Measurements from ENCODE around the gene L3HYPDH.

L3HYPDH gene

GRCh38 chr14:59507063-59507751 is 23.0 kb upstream of the L3HYPDH start:
- in situ Hi-C loops (cut with HindIII; ENCODE audit: low pct_ligation_motif_present, low sequenced_read_pairs), result no loop called here
- Histone ChIP-seq H3K27me3 (replicated peaks) (no peaks in the 10 kb centered on the region), H3K4me3 (ENCODE audit: low read depth, low read length) (no peak overlapping the region), H3K27ac (no peak overlapping the region), H3K36me3 (replicated peaks) (peaks cover 5% of the 10 kb centered on the region)
- DNase-seq, result peak; percentile 64
- TF ChIP-seq CTCF (IDR thresholded peaks at IDR 0.05; ENCODE audit: low read depth, low read length, missing control alignments), result peak; percentile 98

DNA sequence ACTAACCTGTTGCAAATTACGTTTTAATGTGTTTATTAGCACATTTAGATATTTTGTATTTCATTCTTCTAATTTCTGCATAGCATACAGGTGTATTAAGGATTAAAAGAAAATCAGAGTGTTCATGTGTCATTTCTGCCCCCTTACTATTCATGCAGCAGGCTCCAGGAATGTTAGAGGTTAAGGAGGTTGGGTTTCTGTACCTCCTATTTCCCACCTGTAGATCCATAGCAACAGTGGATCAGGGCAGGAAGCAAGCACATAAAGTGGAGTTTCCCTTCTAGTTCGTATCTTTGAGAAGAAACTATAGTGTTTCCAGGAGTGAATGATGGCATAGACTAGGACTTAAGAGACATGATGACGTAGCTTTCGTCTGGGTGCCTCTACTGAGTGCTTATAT is 19.0 kb upstream of the L3HYPDH start:
- DNase-seq, result no peak
- no peak for TF ChIP-seq CTCF (IDR thresholded peaks at IDR 0.05; ENCODE audit: low read depth, low read length, missing control alignments)
- no peak overlapping the region for H3K4me3 ChIP-seq (ENCODE audit: low read depth, low read length)
- no peaks in the 10 kb centered on the region for H3K27me3 ChIP-seq (replicated peaks)
- peaks cover 10% of the 10 kb centered on the region for H3K36me3 ChIP-seq (replicated peaks)
- in situ Hi-C loops (cut with HindIII; ENCODE audit: low pct_ligation_motif_present, low sequenced_read_pairs), result no loop called here
- H3K27ac ChIP-seq, result no peak overlapping the region

- no peak for DNase-seq
- in situ Hi-C loops (cut with HindIII; ENCODE audit: low pct_ligation_motif_present, low sequenced_read_pairs), result no loop called here
- Histone ChIP-seq H3K4me3 (ENCODE audit: low read depth, low read length) (no peak overlapping the region), H3K27ac (no peak overlapping the region), H3K27me3 (replicated peaks) (no peaks in the 10 kb centered on the region), H3K36me3 (replicated peaks) (peaks cover 12% of the 10 kb centered on the region)
- TF ChIP-seq CTCF (IDR thresholded peaks at IDR 0.05; ENCODE audit: low read depth, low read length, missing control alignments), result no peak
These were observed 16.5 kb upstream of the L3HYPDH start for GRCh38 chr14:59500732-59501131.

DNA sequence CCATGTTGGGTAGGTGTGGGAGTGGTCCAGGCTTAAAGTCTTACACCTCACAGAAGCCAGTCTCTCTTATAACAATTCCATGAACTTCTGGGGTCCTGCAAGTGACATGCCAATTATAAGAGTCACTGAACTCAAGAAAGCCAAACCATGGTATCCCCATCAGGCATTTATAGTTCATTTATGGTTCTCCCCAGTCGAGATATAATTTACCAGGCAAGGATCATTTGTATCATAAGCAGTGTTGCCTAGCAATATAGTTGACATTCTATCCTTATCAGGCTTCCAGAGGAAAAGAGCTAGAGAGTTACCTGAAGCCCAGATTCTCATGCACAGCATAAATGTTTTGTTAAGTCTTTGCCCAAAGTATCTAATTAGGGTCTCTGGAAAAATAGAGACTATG is 8.2 kb upstream of the L3HYPDH start:
- in situ Hi-C loops (cut with HindIII; ENCODE audit: low pct_ligation_motif_present, low sequenced_read_pairs), result no loop called here
- H3K36me3 ChIP-seq (replicated peaks), result peaks cover 41% of the 10 kb centered on the region
- no peak for TF ChIP-seq CTCF (IDR thresholded peaks at IDR 0.05; ENCODE audit: low read depth, low read length, missing control alignments)

GRCh38 chr14:59490756-59491155 is 6.5 kb upstream of the L3HYPDH start:
- no peak for DNase-seq
- peaks cover 39% of the 10 kb centered on the region for H3K36me3 ChIP-seq (replicated peaks)
- in situ Hi-C loops (cut with HindIII; ENCODE audit: low pct_ligation_motif_present, low sequenced_read_pairs), result no loop called here

More for the DNA sequence above, 8.2 kb upstream of the L3HYPDH start:
- Histone ChIP-seq H3K27me3 (replicated peaks) (no peaks in the 10 kb centered on the region), H3K4me3 (ENCODE audit: low read depth, low read length) (no peak overlapping the region), H3K27ac (no peak overlapping the region)
- DNase-seq, result no peak

More at GRCh38 chr14:59490756-59491155, 6.5 kb upstream of the L3HYPDH start:
- TF ChIP-seq CTCF (IDR thresholded peaks at IDR 0.05; ENCODE audit: low read depth, low read length, missing control alignments), result no peak
- Histone ChIP-seq H3K27ac (no peak overlapping the region), H3K4me3 (ENCODE audit: low read depth, low read length) (no peak overlapping the region), H3K27me3 (replicated peaks) (no peaks in the 10 kb centered on the region)
